Breast epithelium (tissue), 3 donors: ENCODE measurements around the gene FAIM2.

Source experiments
- CTCF ChIP-seq, 3 donors: fragments of 450-650 bp; IDR thresholded peaks; one replicate each; pipeline ENCODE4 v1.5.1; 2016 to 2017; ENCODE audit warnings: antibody characterized with exemption in 3 of 3, mild to moderate bottlenecking in 3 of 3, moderate library complexity in 3 of 3
- POLR2A ChIP-seq: fragments of 450-650 bp; IDR thresholded peaks from one replicate; pipeline ENCODE4 v1.6.1; 2016; ENCODE audit warnings: antibody characterized with exemption, mild to moderate bottlenecking, moderate library complexity
- POLR2AphosphoS5 ChIP-seq, 3 donors: sonication (generic); formaldehyde crosslinking; IDR thresholded peaks; one replicate each; pipeline ENCODE4 v1.6.1; 2017; ENCODE audit warnings: antibody characterized with exemption in 3 of 3

- TF ChIP-seq CTCF (IDR thresholded peaks at IDR 0.05) (no peak), POLR2AphosphoS5 (IDR thresholded peaks at IDR 0.05) (no peak), POLR2A (no peak)
Measured at GRCh38 chr12:49875115-49875720, 28.5 kb downstream of the FAIM2 start.
